Measurements from ENCODE around the gene ARHGEF16.
A peak's percentile ranks its signal among the peaks of the same experiment; 100 is the strongest.

The ARHGEF16 gene

DNA sequence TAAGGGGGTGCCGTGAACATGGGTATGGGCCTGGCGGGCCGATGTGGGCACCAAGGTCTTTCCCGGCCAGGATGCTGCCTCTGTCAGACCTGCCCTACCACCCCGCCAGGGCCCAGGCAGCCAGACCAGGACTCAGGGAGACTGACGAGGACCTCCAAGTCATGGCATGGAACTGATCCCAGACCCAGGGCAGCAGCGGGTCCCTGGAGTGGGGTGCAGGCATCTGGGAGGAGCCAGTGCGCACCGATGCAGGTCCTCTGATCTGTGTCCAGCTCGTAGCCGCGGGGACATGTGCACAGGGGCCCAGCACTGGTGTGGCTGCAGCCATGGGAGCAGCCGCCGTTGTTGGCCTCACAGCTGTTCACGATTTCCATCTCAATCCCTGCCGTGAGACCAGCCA lies 56.8 kb downstream of the ARHGEF16 start:
- no peak for DNase-seq
- no peak for TF ChIP-seq POLR2A (IDR thresholded peaks at IDR 0.05; ENCODE audit: low read length)
- no peak for TF ChIP-seq GATA1 (IDR thresholded peaks at IDR 0.05; ENCODE audit: low read depth, low read length)

DNA sequence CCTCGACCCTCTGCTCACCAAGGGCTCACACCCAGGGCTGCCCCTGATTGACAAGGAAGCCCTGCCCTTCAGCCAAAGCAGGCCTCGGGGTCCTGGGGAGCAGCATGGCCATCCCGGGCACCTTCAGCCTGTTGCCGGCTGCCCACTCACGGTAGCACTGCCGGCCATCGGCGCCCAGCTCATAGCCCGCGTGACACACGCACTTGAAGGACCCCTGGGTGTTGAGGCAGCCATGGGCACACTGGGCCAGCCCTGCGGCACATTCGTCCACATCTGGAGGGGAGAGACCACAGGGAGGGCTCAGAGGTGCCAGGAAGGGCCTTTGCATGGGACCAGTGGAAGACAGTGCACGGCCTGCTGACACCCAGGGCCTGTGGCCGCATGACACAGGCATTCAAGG lies 57.4 kb downstream of the ARHGEF16 start:
- DNase-seq, result no peak
- TF ChIP-seq GATA1 (IDR thresholded peaks at IDR 0.05; ENCODE audit: low read depth, low read length) (no peak), POLR2A (IDR thresholded peaks at IDR 0.05; ENCODE audit: low read length) (no peak)

DNA sequence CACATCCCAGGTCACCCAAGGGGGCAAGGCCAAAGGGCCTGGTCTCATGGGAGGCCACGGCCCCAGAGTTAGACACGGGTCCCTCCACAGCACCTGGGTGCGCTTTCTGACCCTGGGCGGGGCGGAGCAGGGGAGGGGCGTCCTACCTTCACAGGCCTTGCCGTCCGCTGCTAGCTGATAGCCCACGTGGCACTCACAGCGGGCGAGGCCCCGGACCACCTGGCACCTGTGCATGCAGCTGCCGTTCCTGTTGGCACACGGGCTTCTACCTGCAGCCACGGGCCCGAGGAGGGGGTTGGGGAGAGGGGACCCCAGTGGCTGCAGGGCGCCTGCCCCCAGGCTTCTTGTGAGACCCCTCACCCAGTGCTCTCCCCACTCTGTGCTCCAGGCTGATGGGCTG lies 59.9 kb downstream of the ARHGEF16 start:
- no peak for DNase-seq
- TF ChIP-seq GATA1 (IDR thresholded peaks at IDR 0.05; ENCODE audit: low read depth, low read length) (no peak), POLR2A (IDR thresholded peaks at IDR 0.05; ENCODE audit: low read length) (no peak)

DNA sequence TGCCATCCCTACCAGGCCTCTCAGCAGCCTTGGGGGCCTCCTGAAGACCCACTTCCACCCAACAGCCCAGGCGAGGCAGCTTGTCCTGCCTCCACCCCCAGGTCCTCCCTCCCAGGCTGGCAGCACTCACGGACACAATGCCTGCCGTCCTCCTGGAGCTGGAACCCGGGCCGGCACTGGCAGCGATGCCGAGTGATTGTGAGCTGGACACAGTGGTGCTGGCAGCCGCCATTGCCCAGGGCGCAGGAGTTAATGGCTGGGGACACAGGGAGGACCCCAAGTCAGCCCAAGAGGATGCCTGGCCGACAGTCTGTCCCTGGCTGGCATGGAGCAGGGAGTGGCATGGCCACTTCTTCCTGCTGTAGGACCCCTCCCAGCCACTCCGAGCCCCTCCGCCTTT lies 60.8 kb downstream of the ARHGEF16 start:
- no peak for DNase-seq
- TF ChIP-seq POLR2A (IDR thresholded peaks at IDR 0.05; ENCODE audit: low read length) (no peak), GATA1 (IDR thresholded peaks at IDR 0.05; ENCODE audit: low read depth, low read length) (no peak)

DNA sequence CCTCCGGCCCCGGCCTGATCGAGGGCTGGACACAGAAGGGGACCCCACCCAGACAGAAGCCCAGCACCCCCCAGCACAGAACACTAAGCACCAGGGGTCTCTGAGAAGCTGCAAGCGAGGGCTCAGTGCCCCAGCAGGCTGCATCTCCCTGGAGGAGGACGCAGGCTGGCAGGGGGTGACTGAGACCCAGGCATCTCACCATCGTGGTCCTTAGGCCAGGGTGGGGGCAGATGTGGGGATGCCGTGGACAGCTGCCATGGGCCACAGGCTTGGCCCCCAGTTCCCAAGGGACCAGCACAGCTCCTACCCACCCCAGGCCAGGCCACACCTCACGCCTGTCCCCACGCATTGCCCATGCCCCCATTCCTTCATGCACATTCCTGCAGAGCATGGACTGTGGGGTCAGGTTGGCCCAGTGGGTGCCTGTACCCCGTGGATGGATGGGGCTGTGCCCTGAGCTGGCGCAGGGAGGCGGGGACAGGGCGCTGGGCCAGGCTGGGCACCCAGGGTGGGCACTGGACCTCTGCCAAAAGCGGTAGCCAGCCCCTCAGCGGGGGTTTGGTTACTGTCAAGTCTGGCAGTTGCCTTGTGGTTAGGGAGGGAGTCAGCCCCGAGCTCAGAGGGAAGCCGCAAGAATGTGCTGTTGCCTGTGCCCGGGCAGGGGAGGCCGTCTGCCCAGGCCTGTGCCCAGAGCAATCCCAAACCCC lies 61.5 kb downstream of the ARHGEF16 start:
- TF ChIP-seq POLR2A (IDR thresholded peaks at IDR 0.05; ENCODE audit: low read length) (no peak), GATA1 (IDR thresholded peaks at IDR 0.05; ENCODE audit: low read depth, low read length) (no peak)
- DNase-seq, result no peak

DNA sequence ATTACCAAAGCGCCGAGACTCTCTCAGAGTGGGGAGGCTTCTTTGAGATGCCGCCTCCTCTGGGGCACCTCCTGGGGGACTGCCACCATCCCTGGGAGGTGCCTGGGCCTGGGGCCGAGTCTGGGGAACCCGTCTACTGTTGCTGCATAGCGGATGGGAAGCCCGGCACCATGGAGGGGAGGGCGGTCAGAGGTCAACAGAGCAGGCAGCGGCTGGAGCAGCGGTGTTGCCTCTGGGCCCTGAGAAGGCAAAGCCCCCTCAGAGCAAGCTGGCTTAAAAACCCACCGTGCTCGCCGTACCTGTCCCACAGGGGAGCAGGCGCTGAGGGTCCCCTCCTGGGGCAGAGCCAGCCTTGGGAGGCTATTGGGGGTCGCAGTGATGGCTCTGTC lies 62.0 kb downstream of the ARHGEF16 start:
- TF ChIP-seq POLR2A (IDR thresholded peaks at IDR 0.05; ENCODE audit: low read length) (no peak), GATA1 (IDR thresholded peaks at IDR 0.05; ENCODE audit: low read depth, low read length) (no peak)
- DNase-seq, result no peak

DNA sequence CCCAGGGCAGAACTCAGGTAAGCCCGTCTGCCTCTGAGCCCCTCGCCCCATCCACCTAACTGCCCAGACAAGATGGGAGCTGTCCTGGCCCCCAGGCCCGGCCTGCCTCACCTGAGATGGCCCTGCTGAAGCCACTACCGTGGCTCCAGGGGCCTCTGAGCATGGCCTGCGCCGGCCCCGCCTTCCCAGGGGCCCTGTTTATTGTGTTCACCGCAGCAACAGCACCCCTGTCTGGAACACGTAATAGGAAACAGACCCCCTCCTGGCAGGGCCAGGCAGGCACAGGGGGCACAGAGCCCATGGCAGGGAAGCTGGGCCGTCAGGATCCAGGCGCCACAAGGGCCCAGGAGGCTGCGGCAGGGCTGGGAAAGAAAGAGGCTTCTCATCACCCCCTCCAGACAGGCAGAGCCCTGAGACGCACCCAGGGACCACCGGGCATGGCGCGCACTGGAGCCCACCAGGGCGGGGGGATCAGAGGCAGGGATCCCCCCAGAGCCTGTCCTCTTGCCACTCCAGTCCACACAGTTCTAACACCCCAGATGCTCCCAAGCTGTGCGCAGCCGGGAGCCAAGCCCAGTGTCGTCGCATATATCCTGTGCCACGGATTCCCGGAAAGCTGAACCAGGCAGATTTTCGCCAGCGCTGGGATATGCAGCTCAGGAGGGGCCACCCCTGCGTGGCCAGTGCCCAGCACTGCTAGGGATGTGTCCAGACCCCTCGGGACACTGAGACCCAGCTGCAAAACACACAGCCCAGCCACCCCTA lies 62.6 kb downstream of the ARHGEF16 start:
- no peak for DNase-seq
- no peak for TF ChIP-seq GATA1 (IDR thresholded peaks at IDR 0.05; ENCODE audit: low read depth, low read length)
- no peak for TF ChIP-seq POLR2A (IDR thresholded peaks at IDR 0.05; ENCODE audit: low read length)

DNA sequence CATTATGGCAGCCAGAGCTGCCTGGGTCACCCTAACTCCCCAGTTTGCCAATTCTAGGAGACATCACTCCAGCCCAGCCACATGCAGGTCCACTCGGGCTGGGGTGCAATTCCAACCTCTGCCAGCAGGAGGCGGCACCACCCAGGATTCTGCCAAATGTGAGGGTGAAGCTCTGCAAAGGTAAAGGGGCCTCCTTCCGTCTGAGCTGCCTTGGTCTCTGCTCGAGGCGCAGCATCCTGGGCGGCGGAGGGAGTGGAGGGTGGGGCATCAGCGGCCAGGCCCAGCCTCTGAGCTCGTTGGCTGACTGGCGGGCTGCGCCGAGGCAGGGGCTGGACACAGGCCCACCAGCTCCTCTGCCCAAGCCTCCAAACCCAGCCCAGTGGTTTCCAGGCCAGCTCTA lies 63.8 kb downstream of the ARHGEF16 start:
- no peak for TF ChIP-seq GATA1 (IDR thresholded peaks at IDR 0.05; ENCODE audit: low read depth, low read length)
- TF ChIP-seq POLR2A (IDR thresholded peaks at IDR 0.05; ENCODE audit: low read length), result no peak
- peak in 1 of 2 experiments; percentile 17 for DNase-seq

DNA sequence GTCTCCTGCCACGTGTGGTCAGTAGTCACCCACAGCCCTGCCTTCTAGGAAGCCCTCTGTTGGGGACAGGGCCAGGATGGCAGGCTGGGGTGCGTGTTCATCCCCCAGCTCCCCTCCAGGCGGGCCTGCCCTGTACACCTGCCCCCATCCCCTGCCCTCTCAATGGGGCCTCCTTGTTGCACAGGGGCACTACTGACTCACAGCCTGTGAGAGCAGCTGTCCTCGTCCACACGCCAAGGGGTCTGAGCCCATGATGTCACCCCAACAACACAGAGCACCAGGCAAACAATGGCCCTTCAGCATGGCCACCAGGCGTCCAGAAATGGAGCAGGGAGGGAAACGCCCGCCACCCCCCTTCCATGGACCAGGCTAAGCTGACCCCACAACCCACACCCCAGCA lies 64.3 kb downstream of the ARHGEF16 start:
- no peak for TF ChIP-seq GATA1 (IDR thresholded peaks at IDR 0.05; ENCODE audit: low read depth, low read length)
- no peak for TF ChIP-seq POLR2A (IDR thresholded peaks at IDR 0.05; ENCODE audit: low read length)
- no peak for DNase-seq

DNA sequence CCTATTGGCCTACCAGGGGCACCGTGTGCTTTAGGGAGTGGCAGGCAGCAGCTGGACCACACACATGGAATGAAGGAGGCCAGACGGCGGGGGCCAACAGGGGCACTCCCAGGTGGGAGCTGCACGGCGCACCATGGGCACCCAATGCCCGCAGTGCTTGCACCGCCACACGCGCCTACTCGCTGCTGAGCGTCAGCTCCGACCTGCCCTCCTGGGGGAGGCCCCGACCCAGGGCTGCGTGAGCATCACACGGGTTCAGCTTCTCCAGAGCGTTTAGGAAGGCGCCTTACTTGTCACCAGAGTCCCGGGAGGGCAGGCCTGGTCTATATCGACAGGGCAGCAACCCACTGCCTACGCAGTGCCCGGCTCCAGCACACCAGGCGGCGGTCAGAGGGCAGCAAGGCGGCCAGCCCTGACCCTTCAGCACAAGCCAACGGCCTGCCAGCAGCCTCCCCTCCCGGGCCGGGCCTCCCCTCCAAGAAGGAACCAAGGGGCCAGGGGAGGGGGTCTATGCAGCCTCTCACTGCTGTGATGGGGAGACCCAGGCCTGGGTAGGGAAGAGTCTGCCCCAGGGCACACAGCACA lies 64.9 kb downstream of the ARHGEF16 start:
- TF ChIP-seq GATA1 (IDR thresholded peaks at IDR 0.05; ENCODE audit: low read depth, low read length) (no peak), POLR2A (IDR thresholded peaks at IDR 0.05; ENCODE audit: low read length) (no peak)
- no peak for DNase-seq

DNA sequence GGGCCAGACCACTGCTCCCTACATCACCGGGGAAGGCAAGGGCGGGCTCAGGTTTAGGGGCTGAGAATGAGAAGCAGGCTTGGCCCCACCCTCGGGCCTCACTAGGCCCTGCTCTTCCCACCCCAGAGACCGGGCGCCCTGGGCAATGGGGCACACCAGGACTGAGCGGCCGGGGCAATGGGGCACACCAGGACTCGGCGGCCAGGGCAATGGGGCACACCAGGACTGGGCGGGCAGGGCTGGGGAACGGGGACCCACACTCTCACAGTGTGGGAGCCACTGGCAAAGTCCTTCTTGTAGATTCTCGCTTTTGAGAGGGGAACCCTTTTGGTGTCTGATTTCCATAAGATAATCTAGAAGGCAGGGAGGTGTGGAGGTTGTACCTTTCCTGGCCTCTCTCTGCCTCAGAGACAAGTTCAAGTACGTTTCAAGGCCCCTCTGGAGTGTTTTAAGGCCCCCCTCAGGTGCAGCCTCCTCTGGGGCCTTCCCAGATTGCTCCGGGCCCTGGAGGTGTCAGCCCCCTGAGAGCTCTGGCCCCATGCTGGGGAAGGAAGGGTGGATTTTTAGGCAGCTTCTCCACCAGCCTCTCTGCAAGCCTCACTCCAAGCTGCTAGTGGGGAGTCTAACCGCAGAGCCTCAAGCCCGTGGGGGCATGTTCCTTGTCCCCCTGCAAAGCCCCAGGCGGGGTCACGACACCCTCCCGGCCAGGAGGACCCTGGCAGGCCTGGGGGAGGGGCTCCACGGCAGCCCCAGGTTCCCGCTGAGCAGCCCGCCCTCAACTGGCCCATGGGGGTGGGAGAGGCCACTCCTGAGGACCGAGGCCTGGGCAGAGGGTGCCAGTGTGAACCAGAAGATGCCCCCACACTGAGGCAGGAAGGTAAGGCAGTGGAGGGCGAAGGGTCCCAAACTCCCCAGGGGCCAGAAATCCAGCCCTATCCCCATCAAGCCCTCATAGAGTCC lies 66.2 kb downstream of the ARHGEF16 start:
- DNase-seq, result no peak
- TF ChIP-seq GATA1 (IDR thresholded peaks at IDR 0.05; ENCODE audit: low read depth, low read length) (no peak), POLR2A (IDR thresholded peaks at IDR 0.05; ENCODE audit: low read length) (no peak)

DNA sequence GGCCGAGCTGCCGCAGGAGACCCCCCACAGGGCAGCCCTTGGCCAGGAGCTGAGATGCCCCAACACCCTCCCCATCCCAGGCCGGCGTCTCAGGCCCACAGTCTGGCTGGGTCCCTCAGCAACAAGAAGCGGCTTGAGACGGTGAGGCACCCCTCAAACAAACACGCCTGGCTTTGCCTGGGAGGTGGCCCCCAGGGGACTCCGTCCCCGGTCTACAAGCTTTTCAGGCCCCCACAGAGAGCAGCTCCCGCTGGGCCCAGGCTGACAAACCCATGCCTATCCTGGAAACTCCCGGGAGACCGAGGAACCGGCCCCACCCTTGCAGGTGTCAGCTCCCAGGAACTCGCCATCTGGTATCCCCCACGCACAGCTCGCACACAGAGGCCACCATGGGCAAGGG lies 67.0 kb downstream of the ARHGEF16 start:
- no peak for DNase-seq
- TF ChIP-seq GATA1 (IDR thresholded peaks at IDR 0.05; ENCODE audit: low read depth, low read length) (no peak), POLR2A (IDR thresholded peaks at IDR 0.05; ENCODE audit: low read length) (no peak)

DNA sequence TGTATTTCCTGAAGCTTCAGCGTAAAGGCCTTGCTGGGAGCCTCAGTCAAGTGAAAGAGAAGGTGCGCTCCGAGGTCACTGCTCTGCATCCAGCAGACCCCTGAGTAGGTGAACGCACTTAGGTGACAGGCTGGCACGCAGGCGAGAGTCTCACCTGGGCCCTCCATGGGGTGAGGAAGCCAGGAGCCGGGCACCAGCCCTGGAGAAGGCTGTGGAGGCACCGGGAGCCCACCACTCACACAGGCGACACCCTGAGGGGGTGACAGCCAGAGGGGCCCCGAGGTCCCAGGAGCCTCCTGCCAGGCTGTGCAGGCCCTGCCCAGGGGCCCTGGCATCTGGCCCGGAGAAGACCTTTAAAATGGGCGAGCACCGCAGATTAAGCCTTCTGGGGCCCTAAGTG lies 67.6 kb downstream of the ARHGEF16 start:
- DNase-seq, result no peak
- TF ChIP-seq POLR2A (IDR thresholded peaks at IDR 0.05; ENCODE audit: low read length) (no peak), GATA1 (IDR thresholded peaks at IDR 0.05; ENCODE audit: low read depth, low read length) (no peak)
